Measurements from ENCODE around the gene MKLN1. TPM values are rescaled to one million over a fixed set of nuclear protein-coding genes. Genes with fewer than 3 reads are reported as not detected.
"Not testable (repeated sequence)": the region's sequence is repeated elsewhere in the genome, so short reads cannot be mapped to it uniquely, and the experiment has no call there.

The MKLN1 gene
- total RNA-seq, 1 experiment from 2014 or later: 15.1 TPM

GRCh38 chr7:131455546-131455945 is 127.9 kb downstream of the MKLN1 start:
- Histone ChIP-seq H3K4me3 (no peak overlapping the region), H3K9me3 (no peaks in the 10 kb centered on the region), H3K36me3 (peaks cover 7% of the 10 kb centered on the region; the same call in 1 of the 2 replicates), H3K27me3 (no peaks in the 10 kb centered on the region)
- DNase-seq: no peak

- peaks cover 7% of the 10 kb centered on the region; the same call in 1 of the 2 replicates for H3K36me3 ChIP-seq
- no peaks in the 10 kb centered on the region for H3K27me3 ChIP-seq
- H3K4me3 ChIP-seq: no peak overlapping the region
- H3K9me3 ChIP-seq: no peaks in the 10 kb centered on the region
- no peak for DNase-seq
Observed at GRCh38 chr7:131456338-131456737, 128.7 kb downstream of the MKLN1 start.

- no peak for DNase-seq
- Histone ChIP-seq H3K27me3 (no peaks in the 10 kb centered on the region), H3K36me3 (peaks cover 4% of the 10 kb centered on the region), H3K4me3 (no peak overlapping the region), H3K9me3 (no peaks in the 10 kb centered on the region)
Observed at GRCh38 chr7:131459256-131459655, 131.6 kb downstream of the MKLN1 start.

GRCh38 chr7:131462059-131462458 is 134.4 kb downstream of the MKLN1 start:
- peaks cover 11% of the 10 kb centered on the region for H3K36me3 ChIP-seq

GRCh38 chr7:131462715-131463114 is 135.0 kb downstream of the MKLN1 start:
- H3K27me3 ChIP-seq, H3K9me3 ChIP-seq, H3K4me3 ChIP-seq, DNase-seq: not testable (repeated sequence)
- peaks cover 12% of the 10 kb centered on the region for H3K36me3 ChIP-seq

More at GRCh38 chr7:131462059-131462458, 134.4 kb downstream of the MKLN1 start:
- no peak overlapping the region for H3K4me3 ChIP-seq
- H3K9me3 ChIP-seq: no peaks in the 10 kb centered on the region
- DNase-seq: no peak
- H3K27me3 ChIP-seq: no peaks in the 10 kb centered on the region

- Histone ChIP-seq H3K27me3 (no peaks in the 10 kb centered on the region), H3K36me3 (peaks cover 19% of the 10 kb centered on the region), H3K4me3 (no peak overlapping the region), H3K9me3 (no peaks in the 10 kb centered on the region)
- DNase-seq: peak; percentile 5
Observed at GRCh38 chr7:131466735-131467365, 139.2 kb downstream of the MKLN1 start.

- no peak overlapping the region for H3K4me3 ChIP-seq
- peaks cover 19% of the 10 kb centered on the region for H3K36me3 ChIP-seq
- no peak for DNase-seq
- no peaks in the 10 kb centered on the region for H3K27me3 ChIP-seq
- H3K9me3 ChIP-seq: no peaks in the 10 kb centered on the region
Observed at GRCh38 chr7:131467788-131468187, 140.1 kb downstream of the MKLN1 start.

- Histone ChIP-seq H3K9me3 (no peaks in the 10 kb centered on the region), H3K36me3 (peaks cover 16% of the 10 kb centered on the region), H3K4me3 (no peak overlapping the region), H3K27me3 (no peaks in the 10 kb centered on the region)
- DNase-seq: no peak
Observed at GRCh38 chr7:131471250-131472004, 143.8 kb downstream of the MKLN1 start.

- H3K9me3 ChIP-seq: no peaks in the 10 kb centered on the region
- peaks cover 6% of the 10 kb centered on the region for H3K36me3 ChIP-seq
- no peaks in the 10 kb centered on the region for H3K27me3 ChIP-seq
- no peak overlapping the region for H3K4me3 ChIP-seq
- DNase-seq: no peak
Observed at GRCh38 chr7:131476740-131477139, 149.1 kb downstream of the MKLN1 start.

- no peak for DNase-seq
- Histone ChIP-seq H3K9me3 (no peaks in the 10 kb centered on the region), H3K36me3 (no peaks in the 10 kb centered on the region; the same call in 1 of the 2 replicates), H3K27me3 (no peaks in the 10 kb centered on the region), H3K4me3 (no peak overlapping the region)
Observed at GRCh38 chr7:131480384-131481315, 153.0 kb downstream of the MKLN1 start.

GRCh38 chr7:131482800-131483199 is 155.1 kb downstream of the MKLN1 start:
- no peak for DNase-seq
- Histone ChIP-seq H3K36me3 (no peaks in the 10 kb centered on the region; the same call in none of the 2 replicates), H3K27me3 (no peaks in the 10 kb centered on the region), H3K4me3 (no peak overlapping the region), H3K9me3 (no peaks in the 10 kb centered on the region)

GRCh38 chr7:131483586-131483985 is 155.9 kb downstream of the MKLN1 start:
- Histone ChIP-seq H3K27me3 (no peaks in the 10 kb centered on the region), H3K36me3 (no peaks in the 10 kb centered on the region; the same call in none of the 2 replicates), H3K4me3 (no peak overlapping the region), H3K9me3 (no peaks in the 10 kb centered on the region)
- DNase-seq: no peak

- no peaks in the 10 kb centered on the region for H3K27me3 ChIP-seq
- no peak for DNase-seq
- no peaks in the 10 kb centered on the region for H3K9me3 ChIP-seq
- no peak overlapping the region for H3K4me3 ChIP-seq
- no peaks in the 10 kb centered on the region; the same call in none of the 2 replicates for H3K36me3 ChIP-seq
Observed at GRCh38 chr7:131486346-131486745, 158.7 kb downstream of the MKLN1 start.

GRCh38 chr7:131487217-131487616 is 159.5 kb downstream of the MKLN1 start:
- Histone ChIP-seq H3K9me3 (no peaks in the 10 kb centered on the region), H3K27me3 (no peaks in the 10 kb centered on the region), H3K4me3 (no peak overlapping the region), H3K36me3 (no peaks in the 10 kb centered on the region; the same call in none of the 2 replicates)
- DNase-seq: no peak

- Histone ChIP-seq H3K9me3 (no peaks in the 10 kb centered on the region), H3K4me3 (no peak overlapping the region), H3K27me3 (no peaks in the 10 kb centered on the region), H3K36me3 (no peaks in the 10 kb centered on the region; the same call in none of the 2 replicates)
- DNase-seq: no peak
Observed at GRCh38 chr7:131488361-131488760, 160.7 kb downstream of the MKLN1 start.

- Histone ChIP-seq H3K27me3 (no peaks in the 10 kb centered on the region), H3K4me3 (no peak overlapping the region), H3K9me3 (no peaks in the 10 kb centered on the region), H3K36me3 (no peaks in the 10 kb centered on the region; the same call in 1 of the 2 replicates)
- DNase-seq: no peak
Observed at GRCh38 chr7:131489196-131489595, 161.5 kb downstream of the MKLN1 start.

- Histone ChIP-seq H3K36me3 (no peaks in the 10 kb centered on the region; the same call in 1 of the 2 replicates), H3K27me3 (no peaks in the 10 kb centered on the region), H3K4me3 (no peak overlapping the region), H3K9me3 (no peaks in the 10 kb centered on the region)
- DNase-seq: no peak
Observed at GRCh38 chr7:131489881-131490280, 162.2 kb downstream of the MKLN1 start.

Data from MG63 (cell line).